G401 (cell line): ENCODE measurements around the gene VEGFA. TPM values are rescaled to one million over a fixed set of nuclear protein-coding genes. Genes with fewer than 3 reads are reported as not detected.
A peak's percentile ranks its signal among the peaks of the same experiment; 100 is the strongest.

Experiments
- DNase-seq: peaks from one replicate; pipeline ENCODE4 v3.0.0-alpha.2; 2015; ENCODE audit warnings: low spot score
- in situ Hi-C: cut with HindIII; loops from 2 replicates; pipeline ENCODE4 v1.10.0; 2016; ENCODE audit warnings: low sequenced_read_pairs, mixed read lengths
- total RNA-seq: library from RNA; depleted of rRNA; stranded (reverse); fragments of >200 nt; shearing (Covaris generic); gene quantifications from 2 replicates; pipeline ENCODE4 v1.2.3, GENCODE V29; 2014; rRNA removed

The VEGFA gene
- 20.4 and 32.7 TPM in 2 replicates for total RNA-seq

- in situ Hi-C loops: no loop called here
These were observed at the start of gene VEGFA for GRCh38 chr6:43769526-43770371. Gene VEGFA (plus strand): TSS chr6:43770211.

GRCh38 chr6:43720999-43721398, 49.0 kb upstream of the VEGFA start:
- in situ Hi-C loops: no loop called here
- no peak for DNase-seq

More at GRCh38 chr6:43769526-43770371, at the start of gene VEGFA:
- peak; percentile 89 for DNase-seq

GRCh38 chr6:43722920-43723545, 47.0 kb upstream of the VEGFA start:
- no peak for DNase-seq

GRCh38 chr6:43723737-43724295, 46.2 kb upstream of the VEGFA start:
- DNase-seq: peak; percentile 32
- in situ Hi-C loops: no loop called here

More at GRCh38 chr6:43722920-43723545, 47.0 kb upstream of the VEGFA start:
- in situ Hi-C loops: no loop called here

GRCh38 chr6:43724354-43724753, 45.7 kb upstream of the VEGFA start:
- in situ Hi-C loops: no loop called here
- DNase-seq: no peak

- no peak for DNase-seq
- in situ Hi-C loops: no loop called here
These were observed 44.9 kb upstream of the VEGFA start for GRCh38 chr6:43724914-43725642.

GRCh38 chr6:43725643-43726580, 44.1 kb upstream of the VEGFA start:
- in situ Hi-C loops: no loop called here
- DNase-seq: no peak

- no peak for DNase-seq
- in situ Hi-C loops: no loop called here
These were observed 42.4 kb upstream of the VEGFA start for GRCh38 chr6:43727634-43728033.

GRCh38 chr6:43728586-43728985, 41.4 kb upstream of the VEGFA start:
- DNase-seq: no peak
- in situ Hi-C loops: no loop called here

GRCh38 chr6:43729537-43729936, 40.5 kb upstream of the VEGFA start:
- in situ Hi-C loops: no loop called here
- DNase-seq: no peak

- in situ Hi-C loops: no loop called here
- no peak for DNase-seq
These were observed 39.4 kb upstream of the VEGFA start for GRCh38 chr6:43730634-43731033.

- in situ Hi-C loops: no loop called here
- DNase-seq: no peak
These were observed 36.3 kb upstream of the VEGFA start for GRCh38 chr6:43733471-43734293.

- in situ Hi-C loops: no loop called here
- no peak for DNase-seq
These were observed 35.7 kb upstream of the VEGFA start for GRCh38 chr6:43734294-43734665.

GRCh38 chr6:43735642-43736199, 34.3 kb upstream of the VEGFA start:
- no peak for DNase-seq
- in situ Hi-C loops: no loop called here

- DNase-seq: no peak
- in situ Hi-C loops: no loop called here
These were observed 33.7 kb upstream of the VEGFA start for GRCh38 chr6:43736211-43736786.

GRCh38 chr6:43736844-43737243, 33.2 kb upstream of the VEGFA start:
- in situ Hi-C loops: no loop called here
- DNase-seq: no peak
